ENCODE measurements around the gene CEP70. TPM values are rescaled to one million over a fixed set of nuclear protein-coding genes. Genes with fewer than 3 reads are reported as not detected.

CEP70 gene, protein sequence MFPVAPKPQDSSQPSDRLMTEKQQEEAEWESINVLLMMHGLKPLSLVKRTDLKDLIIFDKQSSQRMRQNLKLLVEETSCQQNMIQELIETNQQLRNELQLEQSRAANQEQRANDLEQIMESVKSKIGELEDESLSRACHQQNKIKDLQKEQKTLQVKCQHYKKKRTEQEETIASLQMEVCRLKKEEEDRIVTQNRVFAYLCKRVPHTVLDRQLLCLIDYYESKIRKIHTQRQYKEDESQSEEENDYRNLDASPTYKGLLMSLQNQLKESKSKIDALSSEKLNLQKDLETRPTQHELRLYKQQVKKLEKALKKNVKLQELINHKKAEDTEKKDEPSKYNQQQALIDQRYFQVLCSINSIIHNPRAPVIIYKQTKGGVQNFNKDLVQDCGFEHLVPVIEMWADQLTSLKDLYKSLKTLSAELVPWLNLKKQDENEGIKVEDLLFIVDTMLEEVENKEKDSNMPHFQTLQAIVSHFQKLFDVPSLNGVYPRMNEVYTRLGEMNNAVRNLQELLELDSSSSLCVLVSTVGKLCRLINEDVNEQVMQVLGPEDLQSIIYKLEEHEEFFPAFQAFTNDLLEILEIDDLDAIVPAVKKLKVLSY
- total RNA-seq, result 19.6 and 26.8 TPM in 2 replicates

DNA sequence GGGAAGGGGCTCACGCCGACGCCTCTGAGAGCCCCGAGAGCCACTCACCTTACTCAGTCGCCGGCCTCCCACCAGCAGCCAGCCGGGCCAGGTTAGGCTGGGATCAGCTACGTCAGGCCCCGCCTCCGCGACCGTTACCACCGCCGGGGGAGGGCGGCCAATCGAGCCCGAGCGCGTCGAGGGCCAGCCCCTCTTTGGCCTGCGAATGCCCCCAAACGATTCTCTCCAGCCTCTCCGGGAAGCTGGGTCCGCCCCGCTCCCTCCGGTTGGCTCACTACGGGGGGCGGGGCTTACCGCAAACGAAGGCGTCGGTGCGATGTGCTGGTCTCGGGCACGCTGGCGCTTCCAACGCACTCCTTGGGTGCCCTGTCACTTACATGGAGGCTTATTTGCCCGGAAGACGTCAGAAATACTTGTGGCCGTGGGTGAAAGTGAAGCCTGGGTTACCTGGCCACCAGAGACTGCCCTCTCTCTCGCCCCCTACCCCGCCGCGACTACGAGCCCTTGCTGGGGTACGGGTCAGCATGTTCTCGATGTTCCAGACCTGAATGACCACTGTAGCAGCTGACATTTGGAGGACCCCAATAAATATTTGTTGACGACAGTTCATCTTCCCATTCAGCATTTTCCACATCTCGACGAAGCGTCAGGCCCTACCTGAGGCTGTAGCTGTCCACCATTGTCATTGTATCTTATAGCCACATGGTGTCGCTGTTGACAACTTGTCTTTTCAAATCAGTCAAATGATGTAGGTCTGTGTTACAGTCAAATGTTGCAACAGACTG lies at the start of gene CEP70:
TSS of gene CEP70 (minus strand) at position 111 of the 785 bp plus-strand sequence. CDS start 21,333 bp downstream, outside the sequence.

DNA sequence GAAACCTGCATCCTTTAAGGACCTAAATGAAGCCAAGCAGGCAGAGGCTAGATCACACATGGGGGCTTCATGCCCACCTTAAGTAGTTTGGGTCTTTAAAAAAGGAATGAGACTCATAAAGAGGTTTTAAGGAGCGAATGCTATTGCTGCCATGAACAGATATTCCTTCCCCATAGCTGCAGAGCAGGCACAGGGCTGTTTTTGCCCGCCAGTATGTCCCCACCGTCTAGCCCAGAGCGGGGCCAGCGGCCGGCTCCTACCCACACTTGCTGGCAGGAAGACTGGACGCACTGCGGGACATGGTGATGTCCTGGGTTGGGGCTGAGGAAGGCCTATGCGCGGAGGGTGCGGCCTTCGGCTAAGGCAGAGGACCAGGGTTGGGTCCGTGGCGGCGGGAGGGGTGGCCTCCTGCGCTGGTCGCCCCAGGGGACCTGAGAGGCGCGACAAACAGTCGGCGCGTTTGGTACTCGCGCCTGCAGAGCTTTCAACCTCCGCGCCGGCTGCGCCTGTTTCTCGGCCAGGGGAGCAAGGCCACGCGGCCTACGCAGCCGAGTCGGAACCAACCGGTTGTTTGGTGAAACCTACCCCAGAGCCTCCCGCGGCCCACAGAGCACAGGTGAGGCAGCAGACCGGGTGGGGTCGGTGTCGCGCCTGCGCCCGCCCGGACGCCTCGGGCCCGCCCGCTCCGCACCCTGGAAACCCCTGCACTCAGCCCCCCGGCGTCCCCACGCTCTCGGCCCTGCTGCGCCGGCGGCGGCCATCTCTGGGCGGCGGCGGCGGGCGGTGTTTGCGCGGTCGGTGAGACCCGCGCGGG lies 14.5 kb upstream of the CEP70 start, which contains the start of gene FAIM:
TSS of gene FAIM (plus strand) at position 450 of the 814 bp plus-strand sequence. CDS start 10,956 bp downstream, outside the sequence.

Other genes with a start within 250 kb of the CEP70 start
- gene MRAS, start 245.7 kb downstream of the CEP70 start, total RNA-seq, result 25.9 and 33.8 TPM in 2 replicates
- gene ESYT3, start 159.6 kb downstream of the CEP70 start, total RNA-seq, result 0.19 and 1.4 TPM in 2 replicates
- 12.7 and 13.6 TPM in 2 replicates for gene FAIM, start 14.5 kb upstream of the CEP70 start, total RNA-seq
- gene PIK3CB, start 240.7 kb upstream of the CEP70 start, total RNA-seq, result 12.7 and 13.2 TPM in 2 replicates